ENCODE data around the gene NPAT. TPM values are rescaled to one million over a fixed set of nuclear protein-coding genes. Genes with fewer than 3 reads are reported as not detected.

Gene NPAT
- polyA plus RNA-seq, 1 donor (not counting 4 experiments of a cell fraction or from before 2014, with no cell fraction given): 8.0 TPM

- H3K4me1 ChIP-seq (ENCODE audit: control insufficient read depth, extremely low read depth, insufficient read depth, low read length): no peaks in the 10 kb centered on the region
- H2AFZ ChIP-seq (ENCODE audit: control insufficient read depth, low read length): no peak overlapping the region
- H3K9me3 ChIP-seq (ENCODE audit: control insufficient read depth, low read depth, low read length): peaks cover 9% of the 10 kb centered on the region
- DNase-seq (ENCODE audit: low read depth, low spot score) (no peak), FAIRE-seq (no peak)
- no peaks in the 10 kb centered on the region for H3K9me1 ChIP-seq (ENCODE audit: control insufficient read depth, extremely low read depth, insufficient read depth, low read length)
- peaks cover 15 to 19% of the 10 kb centered on the region in 2 experiments for H3K36me3 ChIP-seq (ENCODE audit: control insufficient read depth in 2 of 2, extremely low read depth in 1 of 2, insufficient read depth in 2 of 2, low read length in 2 of 2)
- H3K79me2 ChIP-seq (ENCODE audit: control insufficient read depth, insufficient read depth, low read length): peaks cover 38% of the 10 kb centered on the region
- no peak overlapping the region for H3K4me3 ChIP-seq (ENCODE audit: control insufficient read depth in 2 of 3, extremely low read depth in 1 of 3, insufficient read depth in 2 of 3, low read depth in 1 of 3, low read length in 3 of 3)
- dilution Hi-C loops (cut with MboI; ENCODE audit: extremely low pct_ligation_motif_present, low sequenced_read_pairs): no loop called here
- H3K27ac ChIP-seq (ENCODE audit: control insufficient read depth, insufficient read depth, low read length): no peak overlapping the region
- no peaks in the 10 kb centered on the region for H3K27me3 ChIP-seq (ENCODE audit: control insufficient read depth, extremely low read depth, insufficient read depth, low read length)
- no peak overlapping the region for H3K9ac ChIP-seq (ENCODE audit: control insufficient read depth, extremely low read depth, insufficient read depth, low read length)
- H3K4me2 ChIP-seq (ENCODE audit: control insufficient read depth, extremely low read depth, insufficient read depth, low read depth, low read length): no peak overlapping the region
- H4K20me1 ChIP-seq (ENCODE audit: control insufficient read depth, extremely low read depth, insufficient read depth, low read length): no peaks in the 10 kb centered on the region
- no peak for TF ChIP-seq EZH2 (IDR thresholded peaks at IDR 0.05; ENCODE audit: low read length)
- TF ChIP-seq CTCF (optimal IDR thresholded peaks at IDR 0.05 in 1 of 3, IDR thresholded peaks at IDR 0.05 in 1 of 3, conservative IDR thresholded peaks at IDR 0.05 in 1 of 3; ENCODE audit: extremely low read depth in 1 of 3, insufficient read depth in 2 of 3, low read length in 3 of 3): no peak
Measured at GRCh38 chr11:108207683-108208060, 14.8 kb downstream of the NPAT start.

- no peaks in the 10 kb centered on the region for H3K27me3 ChIP-seq (ENCODE audit: control insufficient read depth, extremely low read depth, insufficient read depth, low read length)
- no peaks in the 10 kb centered on the region for H4K20me1 ChIP-seq (ENCODE audit: control insufficient read depth, extremely low read depth, insufficient read depth, low read length)
- no peak overlapping the region for H3K4me3 ChIP-seq (ENCODE audit: control insufficient read depth in 2 of 3, extremely low read depth in 1 of 3, insufficient read depth in 2 of 3, low read depth in 1 of 3, low read length in 3 of 3)
- H3K4me2 ChIP-seq (ENCODE audit: control insufficient read depth, extremely low read depth, insufficient read depth, low read depth, low read length): no peak overlapping the region
- no peak overlapping the region for H3K27ac ChIP-seq (ENCODE audit: control insufficient read depth, insufficient read depth, low read length)
- dilution Hi-C loops (cut with MboI; ENCODE audit: extremely low pct_ligation_motif_present, low sequenced_read_pairs): no loop called here
- peaks cover 9% of the 10 kb centered on the region for H3K9me3 ChIP-seq (ENCODE audit: control insufficient read depth, low read depth, low read length)
- FAIRE-seq: no peak
- H3K4me1 ChIP-seq (ENCODE audit: control insufficient read depth, extremely low read depth, insufficient read depth, low read length): no peaks in the 10 kb centered on the region
- H3K9me1 ChIP-seq (ENCODE audit: control insufficient read depth, extremely low read depth, insufficient read depth, low read length): no peaks in the 10 kb centered on the region
- peaks cover 36% of the 10 kb centered on the region for H3K79me2 ChIP-seq (ENCODE audit: control insufficient read depth, insufficient read depth, low read length)
- H3K36me3 ChIP-seq (ENCODE audit: control insufficient read depth in 2 of 2, extremely low read depth in 1 of 2, insufficient read depth in 2 of 2, low read length in 2 of 2): peaks cover 19% of the 10 kb centered on the region in 2 experiments
- TF ChIP-seq EZH2 (IDR thresholded peaks at IDR 0.05; ENCODE audit: low read length): no peak
- no peak overlapping the region for H3K9ac ChIP-seq (ENCODE audit: control insufficient read depth, extremely low read depth, insufficient read depth, low read length)
- DNase-seq (ENCODE audit: low read depth, low spot score): no peak
- no peak overlapping the region for H2AFZ ChIP-seq (ENCODE audit: control insufficient read depth, low read length)
Measured at GRCh38 chr11:108206969-108207682, 15.3 kb downstream of the NPAT start.

GRCh38 chr11:108206171-108206570 lies 16.3 kb downstream of the NPAT start:
- Histone ChIP-seq H3K9me1 (ENCODE audit: control insufficient read depth, extremely low read depth, insufficient read depth, low read length) (no peaks in the 10 kb centered on the region), H4K20me1 (ENCODE audit: control insufficient read depth, extremely low read depth, insufficient read depth, low read length) (no peaks in the 10 kb centered on the region), H3K9me3 (ENCODE audit: control insufficient read depth, low read depth, low read length) (peaks cover 9% of the 10 kb centered on the region), H3K36me3 (ENCODE audit: control insufficient read depth in 2 of 2, extremely low read depth in 1 of 2, insufficient read depth in 2 of 2, low read length in 2 of 2) (peaks cover 19% of the 10 kb centered on the region in 2 experiments), H3K9ac (ENCODE audit: control insufficient read depth, extremely low read depth, insufficient read depth, low read length) (no peak overlapping the region), H2AFZ (ENCODE audit: control insufficient read depth, low read length) (no peak overlapping the region), H3K27me3 (ENCODE audit: control insufficient read depth, extremely low read depth, insufficient read depth, low read length) (no peaks in the 10 kb centered on the region), H3K79me2 (ENCODE audit: control insufficient read depth, insufficient read depth, low read length) (peaks cover 31% of the 10 kb centered on the region), H3K27ac (ENCODE audit: control insufficient read depth, insufficient read depth, low read length) (no peak overlapping the region), H3K4me2 (ENCODE audit: control insufficient read depth, extremely low read depth, insufficient read depth, low read depth, low read length) (no peak overlapping the region), H3K4me3 (ENCODE audit: control insufficient read depth in 2 of 3, extremely low read depth in 1 of 3, insufficient read depth in 2 of 3, low read depth in 1 of 3, low read length in 3 of 3) (no peak overlapping the region), H3K4me1 (ENCODE audit: control insufficient read depth, extremely low read depth, insufficient read depth, low read length) (no peaks in the 10 kb centered on the region)
- DNase-seq (ENCODE audit: low read depth, low spot score) (no peak), FAIRE-seq (no peak)
- TF ChIP-seq CTCF (optimal IDR thresholded peaks at IDR 0.05 in 1 of 3, IDR thresholded peaks at IDR 0.05 in 1 of 3, conservative IDR thresholded peaks at IDR 0.05 in 1 of 3; ENCODE audit: extremely low read depth in 1 of 3, insufficient read depth in 2 of 3, low read length in 3 of 3) (no peak), EZH2 (IDR thresholded peaks at IDR 0.05; ENCODE audit: low read length) (no peak)
- dilution Hi-C loops (cut with MboI; ENCODE audit: extremely low pct_ligation_motif_present, low sequenced_read_pairs): no loop called here

All from keratinocyte (primary cell).